Vagina (tissue), 2 donors: ENCODE results near the gene ABLIM2.

ENCODE experiments used
- CTCF ChIP-seq, 3 experiments: fragments of 450-650 bp in 2 of 3; fragments of 200-600 bp in 1 of 3; sonication (generic) in 1 of 3; IDR thresholded peaks; one replicate each; pipeline ENCODE4 v1.5.1; 2017 to 2019; ENCODE audit warnings: antibody characterized with exemption in 3 of 3, mild to moderate bottlenecking in 2 of 3, moderate library complexity in 2 of 3
- POLR2A ChIP-seq, 2 donors: fragments of 450-650 bp; IDR thresholded peaks; one replicate each; pipeline ENCODE4 v1.6.1; 2017; ENCODE audit warnings: antibody characterized with exemption in 2 of 2, mild to moderate bottlenecking in 2 of 2, moderate library complexity in 2 of 2
- POLR2AphosphoS5 ChIP-seq, 2 donors: sonication (generic); formaldehyde crosslinking; IDR thresholded peaks; one replicate each; pipeline ENCODE4 v1.9.0; 2017; ENCODE audit warnings: antibody characterized with exemption in 2 of 2, mild to moderate bottlenecking in 2 of 2, low read depth in 1 of 2; ENCODE audit not compliant: insufficient read depth in 1 of 2

GRCh38 chr4:8016527-8016926 is 142.1 kb downstream of the ABLIM2 start:
- TF ChIP-seq CTCF (IDR thresholded peaks at IDR 0.05) (no peak), POLR2A (IDR thresholded peaks at IDR 0.05) (no peak), POLR2AphosphoS5 (IDR thresholded peaks at IDR 0.05; ENCODE audit: insufficient read depth in 1 of 2, low read depth in 1 of 2) (no peak)
